GM21528 (cell line): Measurements from ENCODE around the gene SLC36A1.
"Not testable (repeated sequence)": the region's sequence is repeated elsewhere in the genome, so short reads cannot be mapped to it uniquely, and the experiment has no call there.

Source experiments
- ATAC-seq: cut with Tn5 transposase; IDR thresholded peaks from one replicate; pipeline ENCODE4 v1.9.1; 2021; ENCODE audit warnings: mild to moderate bottlenecking, moderate library complexity; ENCODE audit not compliant: unreplicated experiment, low FRiP score

SLC36A1 gene

GRCh38 chr5:151480384-151481293 lies 33.2 kb downstream of the SLC36A1 start:
- no peak for ATAC-seq

GRCh38 chr5:151483176-151483575 lies 35.8 kb downstream of the SLC36A1 start:
- no peak for ATAC-seq

- no peak for ATAC-seq
These were observed 36.2 kb downstream of the SLC36A1 start for GRCh38 chr5:151483647-151484046.

GRCh38 chr5:151487544-151487943 lies 40.1 kb downstream of the SLC36A1 start:
- no peak for ATAC-seq

- ATAC-seq = no peak
These were observed 43.2 kb downstream of the SLC36A1 start for GRCh38 chr5:151490627-151491026.

GRCh38 chr5:151491062-151491461 lies 43.7 kb downstream of the SLC36A1 start:
- ATAC-seq = no peak

- ATAC-seq = no peak
These were observed 45.3 kb downstream of the SLC36A1 start for GRCh38 chr5:151492729-151493128.

GRCh38 chr5:151493665-151494064 lies 46.3 kb downstream of the SLC36A1 start:
- ATAC-seq = no peak

GRCh38 chr5:151495320-151495719 lies 47.9 kb downstream of the SLC36A1 start:
- no peak for ATAC-seq

GRCh38 chr5:151496041-151496484 lies 48.7 kb downstream of the SLC36A1 start:
- ATAC-seq = no peak

- ATAC-seq = no peak
These were observed 50.1 kb downstream of the SLC36A1 start for GRCh38 chr5:151497391-151498002.

- no peak for ATAC-seq
These were observed 51.2 kb downstream of the SLC36A1 start for GRCh38 chr5:151498395-151499155.

GRCh38 chr5:151499501-151500035 lies 52.2 kb downstream of the SLC36A1 start:
- no peak for ATAC-seq

GRCh38 chr5:151504006-151504405 lies 56.6 kb downstream of the SLC36A1 start:
- no peak for ATAC-seq

GRCh38 chr5:151508308-151508707 lies 60.9 kb downstream of the SLC36A1 start:
- ATAC-seq = not testable (repeated sequence)

- no peak for ATAC-seq
These were observed 61.8 kb downstream of the SLC36A1 start for GRCh38 chr5:151509231-151509630.

- ATAC-seq = no peak
These were observed 62.4 kb downstream of the SLC36A1 start for GRCh38 chr5:151509836-151510235.

GRCh38 chr5:151517122-151517920 lies 69.9 kb downstream of the SLC36A1 start:
- ATAC-seq = no peak

GRCh38 chr5:151520294-151520693 lies 72.9 kb downstream of the SLC36A1 start:
- ATAC-seq = no peak

GRCh38 chr5:151522226-151522625 lies 74.8 kb downstream of the SLC36A1 start:
- no peak for ATAC-seq
